ENCODE data around the gene NEDD9. TPM values are rescaled to one million over a fixed set of nuclear protein-coding genes. Genes with fewer than 3 reads are reported as not detected.

Gene NEDD9
- total and polyA plus RNA-seq, 10 of the 15 experiments (the other 5 are each of a cell fraction or from before 2014, with no cell fraction given) = 4.9 to 92.6 (median 14.6) TPM

- TF ChIP-seq PRDM15 (CRISPR knock-in tag; IDR thresholded peaks at IDR 0.05) (no peak), PBX3 (IDR thresholded peaks at IDR 0.05; ENCODE audit: insufficient replicate concordance, low read depth, low read length) (no peak), RELB (IDR thresholded peaks at IDR 0.05; ENCODE audit: low read depth) (no peak)
Observed at GRCh38 chr6:11264100-11264499, 31.6 kb upstream of the NEDD9 start (continued).

DNA sequence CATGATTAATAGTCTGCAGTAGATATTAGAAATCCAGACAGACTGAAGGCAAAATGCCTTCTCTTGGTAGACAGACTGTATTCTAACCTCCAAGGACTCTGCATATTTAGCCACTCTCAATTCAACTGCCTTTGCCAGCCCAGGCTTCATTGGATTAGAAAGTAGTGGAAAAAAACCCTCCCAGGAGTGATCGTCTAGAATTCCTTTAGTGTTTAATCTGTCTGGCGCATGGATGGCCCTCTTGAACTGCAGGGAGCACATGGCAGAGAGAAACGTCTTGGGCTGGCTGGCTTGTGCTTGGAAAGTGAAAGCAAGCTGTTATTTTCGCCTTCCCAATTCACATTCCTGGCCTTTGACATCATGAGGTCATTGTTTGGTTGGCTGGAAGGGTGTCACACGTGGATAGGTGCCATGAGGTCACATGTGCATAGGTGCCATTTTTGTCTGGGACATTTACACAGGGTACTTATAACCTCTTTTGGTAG lies 30.9 kb upstream of the NEDD9 start:
- RAD21 ChIA-PET (ENCODE audit: unreplicated experiment) = interaction anchor here (1.1 to 3.2 kb wide), 3 partner anchors 12 to 232 kb away, joined by 3 to 11 read pairs (median 5); no protein-coding TSS in a partner anchor
- no peak for TF ChIP-seq PAX5 (IDR thresholded peaks at IDR 0.05; ENCODE audit: borderline replicate concordance, low read depth, low read length)
- TF ChIP-seq NR2F1 (conservative IDR thresholded peaks at IDR 0.05) = no peak
- no peak for TF ChIP-seq SREBF1 (IDR thresholded peaks at IDR 0.05; ENCODE audit: low read length)
- no peak for TF ChIP-seq FOS (IDR thresholded peaks at IDR 0.05; ENCODE audit: borderline replicate concordance, extremely low read depth, insufficient read length)
- no peak for TF ChIP-seq ZBTB33 (IDR thresholded peaks at IDR 0.05)
- TF ChIP-seq TCF12 (IDR thresholded peaks at IDR 0.05; ENCODE audit: low read depth, low read length) = no peak
- TF ChIP-seq MXI1 (IDR thresholded peaks at IDR 0.05; ENCODE audit: low read depth, low read length) = no peak
- TF ChIP-seq, protein P1, sequence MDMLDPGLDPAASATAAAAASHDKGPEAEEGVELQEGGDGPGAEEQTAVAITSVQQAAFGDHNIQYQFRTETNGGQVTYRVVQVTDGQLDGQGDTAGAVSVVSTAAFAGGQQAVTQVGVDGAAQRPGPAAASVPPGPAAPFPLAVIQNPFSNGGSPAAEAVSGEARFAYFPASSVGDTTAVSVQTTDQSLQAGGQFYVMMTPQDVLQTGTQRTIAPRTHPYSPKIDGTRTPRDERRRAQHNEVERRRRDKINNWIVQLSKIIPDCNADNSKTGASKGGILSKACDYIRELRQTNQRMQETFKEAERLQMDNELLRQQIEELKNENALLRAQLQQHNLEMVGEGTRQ (IDR thresholded peaks at IDR 0.05; ENCODE audit: borderline replicate concordance, low read depth, low read length) = no peak

More for the DNA sequence above, 30.9 kb upstream of the NEDD9 start:
- H3K9ac ChIP-seq (ENCODE audit: control insufficient read depth, insufficient read depth, low read length) = no peak overlapping the region
- H3K4me3 ChIP-seq = no peak overlapping the region
- in situ Hi-C loops (cut with MboI) (no loop called here), intact Hi-C loops (cut with micrococcal nuclease; ENCODE audit: unreplicated experiment) (no loop called here)
- H4K20me1 ChIP-seq (ENCODE audit: control insufficient read depth, insufficient read depth) = no peaks in the 10 kb centered on the region
- ChIA-PET POLR2A (interaction anchor here (1.2 to 3.2 kb wide), 2 partner anchors 13 to 33 kb away, joined by 3 to 16 read pairs; no protein-coding TSS in a partner anchor), SMC1A (ENCODE audit: uncharacterized antibody, unreplicated experiment) (interaction anchor here (1.4 to 6.6 kb wide), 11 partner anchors 9 to 233 kb away, joined by 3 to 100 read pairs (median 6); partner anchors contain the start of gene NEDD9), CTCF (interaction anchor here (0.6 to 2.6 kb wide), 7 partner anchors 9 to 233 kb away, joined by 3 to 11 read pairs (median 4); no protein-coding TSS in a partner anchor)
- H3K4me1 ChIP-seq (ENCODE audit: control insufficient read depth, insufficient read depth, low read length) = peaks cover 10% of the 10 kb centered on the region
- ATAC-seq = no peak
- no TSS peak for BruUV-seq (replicated peaks)
- no peaks in the 10 kb centered on the region for H3K27me3 ChIP-seq (replicated peaks in 1 of 2; ENCODE audit: control insufficient read depth in 2 of 2, insufficient read depth in 2 of 2, low read length in 1 of 2)
- DNase-seq (ENCODE audit: low read depth, low spot score) = no peak
- no peak overlapping the region for H2AFZ ChIP-seq (ENCODE audit: control insufficient read depth, low read depth, low read length)
- no peak for FAIRE-seq
- H3K79me2 ChIP-seq (ENCODE audit: control insufficient read depth, insufficient read depth, low read length) = no peaks in the 10 kb centered on the region; the same call in 1 of the 2 replicates
- no peak overlapping the region for H3K27ac ChIP-seq (ENCODE audit: control insufficient read depth, insufficient read depth)
- no peak overlapping the region for H3K4me2 ChIP-seq (ENCODE audit: control insufficient read depth, insufficient read depth)
- H3K9me3 ChIP-seq (replicated peaks; ENCODE audit: control insufficient read depth, insufficient read depth, low read length) = no peaks in the 10 kb centered on the region
- H3K36me3 ChIP-seq (ENCODE audit: control insufficient read depth in 2 of 2, insufficient read depth in 2 of 2, low read length in 1 of 2) = peaks cover 0 to 22% of the 10 kb centered on the region in 2 experiments; a peak in 2 of 4 replicates
- 80% methylated on average over 5 of the region's 5 CpGs for WGBS (ENCODE audit: insufficient coverage, insufficient replicate concordance, low lambda C conversion rate, missing lambda C conversion rate)

Data from GM12878 (cell line).